A549 (cell line): ENCODE measurements around the gene SLC49A3.

Experiments used
- BHLHE40 ChIP-seq: IDR thresholded peaks from 2 replicates; pipeline ENCODE4 v1.6.1; 2012; ENCODE audit warnings: low read depth, low read length, inconsistent platforms
- MAZ ChIP-seq: fragments of 150-350 bp; IDR thresholded peaks from 2 replicates; pipeline ENCODE4 v1.6.1; 2014; ENCODE audit warnings: antibody characterized with exemption, low read depth, low read length, borderline replicate concordance
- POLR2A ChIP-seq: IDR thresholded peaks from 2 replicates; pipeline ENCODE4 v1.6.1; 2012; ENCODE audit warnings: mild to moderate bottlenecking, low read length
- TF ChIP-seq, protein P1 (sequence below): fragments of >200 bp; sonication (Bioruptor Twin); formaldehyde crosslinking; IDR thresholded peaks from 3 replicates; pipeline ENCODE4 v1.5.1; 2016

DNA sequence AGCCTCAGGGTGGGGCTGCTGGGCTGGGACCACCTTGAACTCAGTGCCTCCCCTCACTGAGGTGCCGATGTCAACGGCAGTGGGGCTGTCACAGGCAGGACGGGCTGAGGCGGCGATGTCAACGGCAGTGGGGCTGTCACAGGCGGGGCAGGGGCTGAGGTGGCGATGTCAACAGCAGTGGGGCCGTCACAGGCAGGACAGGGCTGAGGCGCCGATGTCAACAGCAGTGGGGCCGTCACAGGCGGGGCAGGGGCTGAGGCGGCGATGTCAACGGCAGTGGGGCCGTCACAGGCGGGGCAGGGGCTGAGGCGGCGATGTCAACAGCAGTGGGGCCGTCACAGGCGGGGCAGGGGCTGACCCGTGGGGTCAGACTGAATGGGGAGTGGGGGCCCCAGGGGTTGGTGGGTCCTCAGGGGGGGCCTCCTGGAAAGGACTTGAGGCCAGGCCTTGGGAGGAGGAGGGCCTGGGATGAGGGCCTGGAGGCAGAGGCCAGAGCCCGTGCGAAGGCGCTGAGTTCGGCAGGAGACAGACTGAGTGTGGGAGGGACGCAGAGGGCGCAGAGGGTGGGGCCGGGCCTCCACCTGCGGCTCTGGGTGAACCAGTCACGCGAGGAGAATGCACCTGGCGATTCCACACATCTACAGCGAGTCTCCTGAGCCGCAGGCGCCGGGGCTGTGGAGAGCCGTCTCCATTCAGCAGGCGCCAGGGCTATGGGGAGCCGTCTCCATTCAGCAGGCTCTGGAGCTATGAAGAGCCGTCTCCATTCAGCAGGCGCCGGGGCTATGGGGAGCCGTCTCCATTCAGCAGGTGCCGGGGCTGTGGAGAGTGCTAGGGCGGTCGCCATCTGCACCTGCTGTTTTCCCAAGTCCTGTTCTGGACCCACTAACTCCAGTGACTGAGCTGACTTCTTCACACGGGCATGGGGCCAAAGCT is 37.7 kb downstream of the SLC49A3 start:
- no peak for TF ChIP-seq POLR2A
- TF ChIP-seq MAZ: no peak
- TF ChIP-seq, protein P1, sequence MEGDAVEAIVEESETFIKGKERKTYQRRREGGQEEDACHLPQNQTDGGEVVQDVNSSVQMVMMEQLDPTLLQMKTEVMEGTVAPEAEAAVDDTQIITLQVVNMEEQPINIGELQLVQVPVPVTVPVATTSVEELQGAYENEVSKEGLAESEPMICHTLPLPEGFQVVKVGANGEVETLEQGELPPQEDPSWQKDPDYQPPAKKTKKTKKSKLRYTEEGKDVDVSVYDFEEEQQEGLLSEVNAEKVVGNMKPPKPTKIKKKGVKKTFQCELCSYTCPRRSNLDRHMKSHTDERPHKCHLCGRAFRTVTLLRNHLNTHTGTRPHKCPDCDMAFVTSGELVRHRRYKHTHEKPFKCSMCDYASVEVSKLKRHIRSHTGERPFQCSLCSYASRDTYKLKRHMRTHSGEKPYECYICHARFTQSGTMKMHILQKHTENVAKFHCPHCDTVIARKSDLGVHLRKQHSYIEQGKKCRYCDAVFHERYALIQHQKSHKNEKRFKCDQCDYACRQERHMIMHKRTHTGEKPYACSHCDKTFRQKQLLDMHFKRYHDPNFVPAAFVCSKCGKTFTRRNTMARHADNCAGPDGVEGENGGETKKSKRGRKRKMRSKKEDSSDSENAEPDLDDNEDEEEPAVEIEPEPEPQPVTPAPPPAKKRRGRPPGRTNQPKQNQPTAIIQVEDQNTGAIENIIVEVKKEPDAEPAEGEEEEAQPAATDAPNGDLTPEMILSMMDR: no peak
- no peak for TF ChIP-seq BHLHE40
